ENCODE results near the gene ATP8A2. TPM values are rescaled to one million over a fixed set of nuclear protein-coding genes. Genes with fewer than 3 reads are reported as not detected.

The ATP8A2 gene
- total and polyA plus RNA-seq, 11 donors, result 0.01 to 0.29 (median 0.05) TPM; not detected in 2

GRCh38 chr13:26042785-26043184 is 671.0 kb downstream of the ATP8A2 start:
- no peak for ATAC-seq
- Histone ChIP-seq H3K4me3 (no peak overlapping the region), H3K36me3 (no peaks in the 10 kb centered on the region), H3K27me3 (peaks cover 4 to 59% (median 12%) of the 10 kb centered on the region in 9 donors), H3K4me1 (no peaks in the 10 kb centered on the region), H3K27ac (no peak overlapping the region), H3K9me3 (no peaks in the 10 kb centered on the region)
- WGBS, 4 donors, result 84 to 89% (median 85%) methylated on average over 1 of the region's 1 CpG
- no peak for DNase-seq
- TF ChIP-seq CTCF (IDR thresholded peaks at IDR 0.05) (no peak), POLR2A (IDR thresholded peaks at IDR 0.05) (no peak)
- intact Hi-C loops (cut with DNase I), result no loop called here

- H3K27me3 ChIP-seq, result peaks cover 15 to 74% (median 34%) of the 10 kb centered on the region in 9 donors
- no peak for TF ChIP-seq CTCF (IDR thresholded peaks at IDR 0.05)
- TF ChIP-seq POLR2A (IDR thresholded peaks at IDR 0.05), result no peak
- H3K27ac ChIP-seq, result no peak overlapping the region
- intact Hi-C loops (cut with DNase I), result no loop called here
- no peak overlapping the region for H3K4me3 ChIP-seq
- H3K36me3 ChIP-seq, result no peaks in the 10 kb centered on the region
- WGBS, 4 donors, result 87 to 96% (median 90%) methylated on average over 2 of the region's 2 CpGs
- no peaks in the 10 kb centered on the region for H3K9me3 ChIP-seq
- no peak for ATAC-seq
- DNase-seq, result no peak
- peaks cover 0 to 13% (median 0%) of the 10 kb centered on the region in 12 donors for H3K4me1 ChIP-seq
Measured at GRCh38 chr13:26045142-26045541, 673.4 kb downstream of the ATP8A2 start.

- 95 to 97% (median 95%) methylated on average over 11 to 16 of the region's 16 CpGs for WGBS, 4 donors
- peaks cover 0 to 27% (median 8%) of the 10 kb centered on the region in 12 donors for H3K4me1 ChIP-seq
- no peak for TF ChIP-seq CTCF (IDR thresholded peaks at IDR 0.05)
- no peak for TF ChIP-seq POLR2A (IDR thresholded peaks at IDR 0.05)
- no peaks in the 10 kb centered on the region for H3K36me3 ChIP-seq
- H3K27ac ChIP-seq, result no peak overlapping the region
- intact Hi-C loops (cut with DNase I), result no loop called here
- DNase-seq, result no peak
- no peak for ATAC-seq
- H3K27me3 ChIP-seq, result peaks cover 18 to 88% (median 49%) of the 10 kb centered on the region in 9 donors
- H3K9me3 ChIP-seq, result no peaks in the 10 kb centered on the region
- no peak overlapping the region for H3K4me3 ChIP-seq
Measured at GRCh38 chr13:26046639-26047038, 674.9 kb downstream of the ATP8A2 start.

GRCh38 chr13:26047040-26047439 is 675.3 kb downstream of the ATP8A2 start:
- H3K9me3 ChIP-seq, result no peaks in the 10 kb centered on the region
- TF ChIP-seq CTCF (IDR thresholded peaks at IDR 0.05), result no peak
- no peak for TF ChIP-seq POLR2A (IDR thresholded peaks at IDR 0.05)
- 96 to 98% (median 98%) methylated on average over 4 of the region's 4 CpGs for WGBS, 4 donors
- peaks cover 0 to 31% (median 8%) of the 10 kb centered on the region in 12 donors for H3K4me1 ChIP-seq
- no peak overlapping the region for H3K4me3 ChIP-seq
- intact Hi-C loops (cut with DNase I), result no loop called here
- no peaks in the 10 kb centered on the region for H3K36me3 ChIP-seq
- ATAC-seq (no peak), DNase-seq (no peak)
- H3K27me3 ChIP-seq, result peaks cover 18 to 88% (median 53%) of the 10 kb centered on the region in 9 donors
- no peak overlapping the region for H3K27ac ChIP-seq

Measured in heart left ventricle (tissue), 16 donors.